VCaP (cell line): ENCODE results near the gene MYOF.
"Not testable (repeated sequence)": the region's sequence is repeated elsewhere in the genome, so short reads cannot be mapped to it uniquely, and the experiment has no call there.

Experiments used
- H3K27ac ChIP-seq: fragments of 450-650 bp; 2 replicates; pipeline ENCODE4 v1.5.1; 2017
- TF ChIP-seq, protein P1 (sequence below): fragments of 450-650 bp; conservative IDR thresholded peaks from 2 replicates; pipeline ENCODE4 v1.5.1; 2017; ENCODE audit warnings: mild to moderate bottlenecking, moderate library complexity

MYOF gene

DNA sequence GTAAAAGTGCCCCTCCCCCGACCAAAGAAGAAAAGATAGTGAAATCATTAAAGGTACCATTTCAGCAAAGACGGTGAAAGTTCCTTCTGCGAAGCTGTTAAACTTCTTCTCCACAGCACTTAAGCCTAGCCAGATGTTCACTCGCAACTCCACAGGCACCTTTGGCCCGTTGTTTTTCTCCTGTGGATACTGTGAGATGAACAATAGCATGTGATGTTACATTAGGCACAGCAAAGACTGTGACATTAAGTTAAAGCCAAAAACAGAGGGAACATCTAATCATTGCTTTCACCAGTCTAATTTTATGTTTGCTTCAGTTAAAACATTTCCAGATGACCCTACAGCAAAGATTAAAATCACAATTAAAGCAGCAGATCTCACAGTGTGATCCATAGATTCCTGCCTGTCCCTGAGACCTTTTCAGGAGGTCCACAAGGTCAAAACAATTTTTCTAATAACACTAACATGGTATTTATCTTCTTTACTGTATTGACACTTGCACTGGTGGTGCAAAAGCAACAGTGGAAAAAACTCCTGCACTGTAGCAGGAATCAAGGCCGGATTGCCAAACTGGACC, 112.5 kb downstream of the MYOF start:
- TF ChIP-seq, protein P1, sequence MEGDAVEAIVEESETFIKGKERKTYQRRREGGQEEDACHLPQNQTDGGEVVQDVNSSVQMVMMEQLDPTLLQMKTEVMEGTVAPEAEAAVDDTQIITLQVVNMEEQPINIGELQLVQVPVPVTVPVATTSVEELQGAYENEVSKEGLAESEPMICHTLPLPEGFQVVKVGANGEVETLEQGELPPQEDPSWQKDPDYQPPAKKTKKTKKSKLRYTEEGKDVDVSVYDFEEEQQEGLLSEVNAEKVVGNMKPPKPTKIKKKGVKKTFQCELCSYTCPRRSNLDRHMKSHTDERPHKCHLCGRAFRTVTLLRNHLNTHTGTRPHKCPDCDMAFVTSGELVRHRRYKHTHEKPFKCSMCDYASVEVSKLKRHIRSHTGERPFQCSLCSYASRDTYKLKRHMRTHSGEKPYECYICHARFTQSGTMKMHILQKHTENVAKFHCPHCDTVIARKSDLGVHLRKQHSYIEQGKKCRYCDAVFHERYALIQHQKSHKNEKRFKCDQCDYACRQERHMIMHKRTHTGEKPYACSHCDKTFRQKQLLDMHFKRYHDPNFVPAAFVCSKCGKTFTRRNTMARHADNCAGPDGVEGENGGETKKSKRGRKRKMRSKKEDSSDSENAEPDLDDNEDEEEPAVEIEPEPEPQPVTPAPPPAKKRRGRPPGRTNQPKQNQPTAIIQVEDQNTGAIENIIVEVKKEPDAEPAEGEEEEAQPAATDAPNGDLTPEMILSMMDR = no peak
- no peak overlapping the region for H3K27ac ChIP-seq

DNA sequence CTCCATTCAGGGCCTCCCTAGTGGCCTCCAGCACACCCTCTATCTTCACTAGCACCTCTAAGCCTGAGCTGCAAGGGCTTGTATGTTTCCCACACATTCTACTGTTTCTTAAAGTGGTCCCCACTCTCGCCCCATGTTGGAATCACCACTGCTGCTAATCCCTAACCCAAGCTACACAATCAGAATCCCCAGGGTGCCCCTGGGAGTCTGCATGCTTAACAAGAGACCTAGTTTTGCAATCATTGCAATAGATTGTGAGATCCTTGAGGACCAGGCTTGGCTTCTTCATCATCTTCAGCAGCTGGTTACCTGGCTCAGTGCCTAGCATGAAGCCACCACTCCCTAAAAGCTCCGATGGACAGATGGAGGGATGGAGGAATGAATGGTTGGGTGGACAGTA, 113.9 kb downstream of the MYOF start:
- TF ChIP-seq, protein P1 = no peak
- no peak overlapping the region for H3K27ac ChIP-seq

DNA sequence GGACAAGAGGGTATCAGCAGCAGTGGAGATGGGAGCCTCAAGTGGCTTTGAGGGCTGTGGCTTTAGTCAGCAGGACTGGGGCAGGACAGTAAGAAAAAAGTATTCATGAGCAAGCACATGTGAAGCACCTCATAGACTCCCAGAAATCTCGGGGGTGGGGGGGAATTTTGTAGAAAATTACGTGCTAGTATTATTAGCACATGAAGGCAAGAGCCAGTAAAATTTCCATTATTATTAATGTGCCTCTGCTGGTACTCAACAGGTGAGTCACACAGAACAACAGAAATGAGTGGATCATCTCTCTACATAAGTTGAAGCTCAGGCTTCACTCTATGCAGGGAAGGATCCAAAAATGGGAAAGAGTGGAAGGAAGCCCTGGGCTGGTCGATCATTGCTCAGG, 114.5 kb downstream of the MYOF start:
- no peak overlapping the region for H3K27ac ChIP-seq
- TF ChIP-seq, protein P1 = no peak

DNA sequence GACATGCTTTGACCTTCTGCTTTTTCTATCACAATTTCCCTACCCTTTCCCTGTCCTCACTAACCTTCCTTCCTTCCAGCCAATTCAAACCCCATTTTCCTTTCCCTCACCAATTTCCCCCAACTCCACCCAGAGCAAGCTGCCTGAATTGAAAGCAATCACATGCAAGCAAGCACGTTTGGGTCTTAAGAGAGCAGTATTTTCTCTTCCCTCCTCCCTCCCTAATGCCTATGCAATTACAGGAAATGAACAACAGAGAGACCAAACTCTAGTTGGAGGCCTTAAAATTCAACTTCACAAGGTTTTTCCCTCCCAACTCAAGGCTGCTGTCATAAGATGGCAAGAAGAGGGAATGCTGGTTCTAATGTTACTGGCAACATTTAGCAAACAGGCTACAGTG, 117.2 kb downstream of the MYOF start:
- TF ChIP-seq, protein P1 = no peak
- no peak overlapping the region for H3K27ac ChIP-seq

DNA sequence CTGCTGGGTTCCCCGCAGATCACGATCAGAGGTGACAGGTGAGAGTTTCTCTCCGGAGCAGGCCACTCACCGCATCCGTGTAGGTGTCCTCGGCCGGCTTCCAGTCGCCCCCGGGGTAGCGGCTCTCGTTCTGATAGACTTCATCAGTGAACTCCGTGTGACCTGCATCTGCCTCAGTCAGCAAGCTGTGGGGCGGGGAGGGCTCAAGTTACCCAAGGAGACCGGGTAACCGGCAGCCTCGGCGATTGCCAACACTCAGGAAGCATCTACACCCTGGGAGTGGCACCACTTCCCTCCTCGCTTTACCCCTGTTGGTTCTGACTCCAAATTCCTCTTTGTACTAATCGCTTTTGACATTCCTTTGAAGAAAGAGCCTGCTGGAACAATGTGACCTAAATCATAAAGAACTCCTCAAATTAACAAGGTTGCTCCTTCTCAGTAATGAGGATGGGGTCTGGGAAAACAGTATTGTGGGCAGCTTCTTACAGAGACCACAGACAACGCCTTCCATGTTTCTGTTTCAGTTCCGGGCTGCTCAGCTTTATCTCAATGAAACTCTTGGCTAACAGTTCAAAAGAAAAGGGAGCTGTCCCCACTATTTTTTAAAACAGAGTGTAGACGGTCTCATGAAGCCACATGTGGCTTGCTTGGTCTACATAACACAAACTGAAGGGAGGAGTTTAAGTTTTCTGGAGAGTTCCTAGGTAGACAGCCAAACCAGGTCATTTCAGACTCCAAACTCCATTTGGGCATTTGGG, 118.1 kb downstream of the MYOF start:
- H3K27ac ChIP-seq = no peak overlapping the region
- TF ChIP-seq, protein P1 = no peak

DNA sequence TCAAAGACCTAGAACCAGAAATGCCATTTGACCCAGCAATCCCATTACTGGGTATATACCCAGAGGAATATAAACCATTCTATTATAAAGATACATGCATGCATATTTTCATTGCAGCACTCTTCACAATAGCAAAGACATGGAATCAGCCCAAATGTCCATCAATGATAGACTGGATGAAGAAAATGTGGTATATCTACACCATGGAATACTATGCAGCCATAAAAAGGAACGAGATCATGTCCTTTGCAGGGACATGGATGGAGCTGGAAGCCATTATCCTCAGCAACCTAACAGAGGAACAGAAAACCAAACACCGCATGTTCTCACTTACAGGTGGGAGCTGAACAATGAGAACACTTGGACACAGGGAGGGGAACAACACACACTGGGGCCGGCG, 123.7 kb downstream of the MYOF start:
- not testable (repeated sequence) for H3K27ac ChIP-seq

DNA sequence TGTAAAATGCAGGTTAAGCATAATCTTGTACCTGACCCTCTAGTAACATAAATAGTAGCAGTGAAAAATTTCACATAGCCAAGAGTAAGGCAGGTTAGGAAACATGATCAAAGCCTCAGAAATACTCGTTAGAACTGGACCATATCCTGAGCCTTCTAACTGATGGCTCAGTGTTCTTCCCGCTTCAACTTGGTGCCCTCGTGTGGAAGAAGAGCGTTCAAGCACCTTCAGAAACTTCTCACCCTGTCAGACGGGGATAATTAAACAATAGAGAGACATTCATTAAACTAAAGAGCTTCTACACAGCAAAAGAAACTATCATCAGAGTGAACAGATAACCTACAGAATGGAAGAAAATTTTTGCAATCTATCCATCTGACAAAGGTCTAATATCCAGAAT, 124.5 kb downstream of the MYOF start:
- TF ChIP-seq, protein P1 = peak; percentile 89
- H3K27ac ChIP-seq = no peak overlapping the region

DNA sequence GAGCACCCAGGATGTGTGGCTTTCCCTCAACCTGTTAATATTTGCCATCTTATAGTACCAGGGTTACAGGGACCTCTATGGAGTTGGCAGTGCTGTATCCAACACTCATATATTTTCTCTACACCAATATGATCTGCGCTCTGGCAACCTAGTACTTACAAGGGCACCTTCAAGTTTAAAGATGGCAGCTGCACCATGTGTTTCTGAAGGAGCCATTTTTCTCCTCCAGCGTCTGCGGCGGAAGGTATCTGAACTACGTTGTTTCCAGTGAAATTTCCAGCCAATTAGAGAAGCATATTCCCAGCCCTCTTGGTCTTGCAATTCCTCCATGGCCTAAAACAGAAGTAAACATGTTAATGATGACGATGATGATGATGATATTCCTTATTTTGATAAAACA, 125.6 kb downstream of the MYOF start:
- no peak overlapping the region for H3K27ac ChIP-seq
- TF ChIP-seq, protein P1 = no peak
